Measurements from ENCODE around the gene PIK3R1.
"Not testable (repeated sequence)": the region's sequence is repeated elsewhere in the genome, so short reads cannot be mapped to it uniquely, and the experiment has no call there.

Gene PIK3R1

GRCh38 chr5:68187268-68188055, 28.1 kb upstream of the PIK3R1 start:
- no peak for ATAC-seq
- H3K9me3 Mint-ChIP-seq: no peaks in the 10 kb centered on the region
- H3K4me3 Mint-ChIP-seq: no peak overlapping the region
- no peak for DNase-seq
- H3K27ac Mint-ChIP-seq: no peak overlapping the region
- peaks cover 3% of the 10 kb centered on the region for H3K4me1 Mint-ChIP-seq
- H3K27me3 Mint-ChIP-seq: no peaks in the 10 kb centered on the region

GRCh38 chr5:68189171-68189570, 26.4 kb upstream of the PIK3R1 start:
- Mint-ChIP-seq H3K4me1 (peaks cover 6% of the 10 kb centered on the region), H3K4me3 (no peak overlapping the region), H3K9me3 (no peaks in the 10 kb centered on the region), H3K27me3 (no peaks in the 10 kb centered on the region), H3K27ac (no peak overlapping the region)
- no peak for DNase-seq
- ATAC-seq: no peak

- DNase-seq: no peak
- Mint-ChIP-seq H3K4me3 (no peak overlapping the region), H3K9me3 (no peaks in the 10 kb centered on the region), H3K27me3 (no peaks in the 10 kb centered on the region), H3K4me1 (peaks cover 6% of the 10 kb centered on the region), H3K27ac (no peak overlapping the region)
- ATAC-seq: no peak
Observed at GRCh38 chr5:68189613-68190012, 25.9 kb upstream of the PIK3R1 start.

- DNase-seq: no peak
- no peak overlapping the region for H3K27ac Mint-ChIP-seq
- H3K27me3 Mint-ChIP-seq: no peaks in the 10 kb centered on the region
- peaks cover 6% of the 10 kb centered on the region for H3K4me1 Mint-ChIP-seq
- ATAC-seq: no peak
- H3K4me3 Mint-ChIP-seq: no peak overlapping the region
- no peaks in the 10 kb centered on the region for H3K9me3 Mint-ChIP-seq
Observed at GRCh38 chr5:68190619-68191018, 24.9 kb upstream of the PIK3R1 start.

- no peak for ATAC-seq
Observed at GRCh38 chr5:68191083-68191791, 24.3 kb upstream of the PIK3R1 start.

GRCh38 chr5:68192679-68193060, 22.9 kb upstream of the PIK3R1 start:
- Mint-ChIP-seq H3K9me3 (peaks cover 0 to 4% of the 10 kb centered on the region in 2 donors), H3K27ac (no peak overlapping the region), H3K27me3 (no peaks in the 10 kb centered on the region), H3K4me1 (peaks cover 6% of the 10 kb centered on the region), H3K4me3 (no peak overlapping the region)
- ATAC-seq (no peak), DNase-seq (no peak)

More at GRCh38 chr5:68191083-68191791, 24.3 kb upstream of the PIK3R1 start:
- no peak for DNase-seq
- peaks cover 6% of the 10 kb centered on the region for H3K4me1 Mint-ChIP-seq
- H3K9me3 Mint-ChIP-seq: no peaks in the 10 kb centered on the region
- H3K27ac Mint-ChIP-seq: no peak overlapping the region
- no peak overlapping the region for H3K4me3 Mint-ChIP-seq
- no peaks in the 10 kb centered on the region for H3K27me3 Mint-ChIP-seq

GRCh38 chr5:68193481-68194036, 22.0 kb upstream of the PIK3R1 start:
- no peak for DNase-seq
- H3K27me3 Mint-ChIP-seq: no peaks in the 10 kb centered on the region
- no peak for ATAC-seq
- H3K4me1 Mint-ChIP-seq: peaks cover 6% of the 10 kb centered on the region
- H3K27ac Mint-ChIP-seq: no peak overlapping the region
- H3K4me3 Mint-ChIP-seq: no peak overlapping the region
- H3K9me3 Mint-ChIP-seq: peaks cover 0 to 4% of the 10 kb centered on the region in 2 donors

- peak overlapping the region in 1 of 2 donors; percentile 50 for H3K27ac Mint-ChIP-seq
- H3K27me3 Mint-ChIP-seq: no peaks in the 10 kb centered on the region
- peaks cover 0 to 4% of the 10 kb centered on the region in 2 donors for H3K9me3 Mint-ChIP-seq
- ATAC-seq (no peak), DNase-seq (no peak)
- no peak overlapping the region for H3K4me3 Mint-ChIP-seq
- H3K4me1 Mint-ChIP-seq: peaks cover 6% of the 10 kb centered on the region
Observed at GRCh38 chr5:68194386-68194785, 21.2 kb upstream of the PIK3R1 start.

- H3K4me3 Mint-ChIP-seq: no peak overlapping the region
- no peak for ATAC-seq
- H3K4me1 Mint-ChIP-seq: peaks cover 7% of the 10 kb centered on the region
- H3K27ac Mint-ChIP-seq: no peak overlapping the region
- DNase-seq: no peak
- H3K9me3 Mint-ChIP-seq: peaks cover 0 to 4% of the 10 kb centered on the region in 2 donors
- H3K27me3 Mint-ChIP-seq: no peaks in the 10 kb centered on the region
Observed at GRCh38 chr5:68195137-68195536, 20.4 kb upstream of the PIK3R1 start.

GRCh38 chr5:68196876-68197275, 18.7 kb upstream of the PIK3R1 start:
- no peak overlapping the region for H3K4me3 Mint-ChIP-seq
- H3K27me3 Mint-ChIP-seq: no peaks in the 10 kb centered on the region

GRCh38 chr5:68200288-68200687, 15.3 kb upstream of the PIK3R1 start:
- peaks cover 15% of the 10 kb centered on the region for H3K27me3 Mint-ChIP-seq
- peaks cover 6% of the 10 kb centered on the region for H3K4me1 Mint-ChIP-seq
- DNase-seq (no peak), ATAC-seq (peak; percentile 67)
- peaks cover 0 to 4% of the 10 kb centered on the region in 2 donors for H3K9me3 Mint-ChIP-seq
- H3K27ac Mint-ChIP-seq: no peak overlapping the region
- H3K4me3 Mint-ChIP-seq: no peak overlapping the region

More at GRCh38 chr5:68196876-68197275, 18.7 kb upstream of the PIK3R1 start:
- DNase-seq (no peak), ATAC-seq (no peak)
- H3K9me3 Mint-ChIP-seq: peaks cover 0 to 4% of the 10 kb centered on the region in 2 donors
- H3K4me1 Mint-ChIP-seq: peaks cover 11% of the 10 kb centered on the region
- no peak overlapping the region for H3K27ac Mint-ChIP-seq

GRCh38 chr5:68210654-68211053, 4.9 kb upstream of the PIK3R1 start:
- peaks cover 13% of the 10 kb centered on the region for H3K27me3 Mint-ChIP-seq
- not testable (repeated sequence) for ATAC-seq, H3K4me3 Mint-ChIP-seq, H3K27ac Mint-ChIP-seq, H3K4me1 Mint-ChIP-seq, DNase-seq
- peaks cover 21 to 34% of the 10 kb centered on the region in 2 donors for H3K9me3 Mint-ChIP-seq

- peaks cover 38% of the 10 kb centered on the region for H3K4me1 Mint-ChIP-seq
- peak overlapping the region; percentile 93 to 98 for H3K4me3 Mint-ChIP-seq
- no peaks in the 10 kb centered on the region for H3K27me3 Mint-ChIP-seq
- peak overlapping the region; percentile 96 to 98 for H3K27ac Mint-ChIP-seq
- ATAC-seq (peak; percentile 22), DNase-seq (no peak)
- peaks cover 16 to 26% of the 10 kb centered on the region in 2 donors for H3K9me3 Mint-ChIP-seq
Observed at GRCh38 chr5:68214482-68215207, 911 bp upstream of the PIK3R1 start.

GRCh38 chr5:68215898-68216244, 315 bp downstream of the PIK3R1 start:
- Mint-ChIP-seq H3K9me3 (peaks cover 9 to 20% of the 10 kb centered on the region in 2 donors), H3K4me3 (peak overlapping the region; percentile 93 to 98), H3K27ac (peak overlapping the region; percentile 78 to 95), H3K27me3 (no peaks in the 10 kb centered on the region), H3K4me1 (peaks cover 45% of the 10 kb centered on the region)
- peak in 1 of 2 donors; percentile 78 for DNase-seq
- ATAC-seq: peak; percentile 78

- peak overlapping the region; percentile 93 to 98 for H3K4me3 Mint-ChIP-seq
- peaks cover 47% of the 10 kb centered on the region for H3K4me1 Mint-ChIP-seq
- peak overlapping the region; percentile 85 to 95 for H3K27ac Mint-ChIP-seq
- H3K9me3 Mint-ChIP-seq: peaks cover 4 to 15% of the 10 kb centered on the region in 2 donors
- ATAC-seq: peak; percentile 44
- DNase-seq: peak; percentile 68 to 69
- H3K27me3 Mint-ChIP-seq: no peaks in the 10 kb centered on the region
Observed at GRCh38 chr5:68216245-68217046, 890 bp downstream of the PIK3R1 start.
